GM19395 (cell line): ENCODE results near the gene PHOX2A.
"Not testable (repeated sequence)": the region's sequence is repeated elsewhere in the genome, so short reads cannot be mapped to it uniquely, and the experiment has no call there.

ENCODE experiments used
- ATAC-seq: cut with Tn5 transposase; IDR thresholded peaks from one replicate; pipeline ENCODE4 v1.9.1; 2021; ENCODE audit warnings: mild to moderate bottlenecking, moderate library complexity; ENCODE audit not compliant: unreplicated experiment

The PHOX2A gene

GRCh38 chr11:72244060-72244360 is at the start of gene PHOX2A:
Gene PHOX2A (minus strand): TSS chr11:72244176. CDS start chr11:72244004, 172 bp downstream.
- ATAC-seq = no peak

GRCh38 chr11:72293391-72293790 is 49.4 kb upstream of the PHOX2A start:
- no peak for ATAC-seq

- ATAC-seq = no peak
These were observed 48.3 kb upstream of the PHOX2A start for GRCh38 chr11:72292106-72292785.

- not testable (repeated sequence) for ATAC-seq
These were observed 46.8 kb upstream of the PHOX2A start for GRCh38 chr11:72290741-72291140.

GRCh38 chr11:72287293-72287692 is 43.3 kb upstream of the PHOX2A start:
- ATAC-seq = no peak

- ATAC-seq = no peak
These were observed 40.0 kb upstream of the PHOX2A start for GRCh38 chr11:72283947-72284346.

- ATAC-seq = no peak
These were observed 36.8 kb upstream of the PHOX2A start for GRCh38 chr11:72280726-72281315.

- no peak for ATAC-seq
These were observed 36.1 kb upstream of the PHOX2A start for GRCh38 chr11:72280037-72280436.

- ATAC-seq = no peak
These were observed 34.9 kb upstream of the PHOX2A start for GRCh38 chr11:72278905-72279304.

- ATAC-seq = no peak
These were observed 30.5 kb upstream of the PHOX2A start for GRCh38 chr11:72274435-72274834.

GRCh38 chr11:72271980-72272379 is 28.0 kb upstream of the PHOX2A start:
- ATAC-seq = no peak

GRCh38 chr11:72267956-72268617 is 24.1 kb upstream of the PHOX2A start:
- no peak for ATAC-seq

- ATAC-seq = not testable (repeated sequence)
These were observed 23.0 kb upstream of the PHOX2A start for GRCh38 chr11:72266960-72267359.

- no peak for ATAC-seq
These were observed 22.0 kb upstream of the PHOX2A start for GRCh38 chr11:72265951-72266350.

- ATAC-seq = no peak
These were observed 19.4 kb upstream of the PHOX2A start for GRCh38 chr11:72263361-72263760.

- no peak for ATAC-seq
These were observed 16.6 kb upstream of the PHOX2A start for GRCh38 chr11:72260574-72260973.

GRCh38 chr11:72259490-72259889 is 15.5 kb upstream of the PHOX2A start:
- ATAC-seq = no peak

- no peak for ATAC-seq
These were observed 13.6 kb upstream of the PHOX2A start for GRCh38 chr11:72257570-72257969.

- no peak for ATAC-seq
These were observed 10.5 kb upstream of the PHOX2A start for GRCh38 chr11:72254299-72254993.

- ATAC-seq = no peak
These were observed 9.4 kb upstream of the PHOX2A start for GRCh38 chr11:72253392-72253791.

GRCh38 chr11:72251614-72252013 is 7.6 kb upstream of the PHOX2A start:
- ATAC-seq = no peak
